Measurements from ENCODE around the gene COPS9.

- TF ChIP-seq ZNF274 (IDR thresholded peaks at IDR 0.05; ENCODE audit: low read depth, low read length), result no peak
- no peak for TF ChIP-seq YY1 (IDR thresholded peaks at IDR 0.05; ENCODE audit: insufficient read depth, insufficient read length)
- TF ChIP-seq SUZ12 (IDR thresholded peaks at IDR 0.05; ENCODE audit: extremely low read depth, insufficient read depth, insufficient read length), result no peak
These were observed 11.3 kb upstream of the COPS9 start for GRCh38 chr2:240147382-240147781.

Measured in NT2/D1 (cell line).